GM18502 (cell line): ENCODE results near the gene PKP3.
"Not testable (repeated sequence)": the region's sequence is repeated elsewhere in the genome, so short reads cannot be mapped to it uniquely, and the experiment has no call there.

Experiments used
- ATAC-seq: cut with Tn5 transposase; IDR thresholded peaks from one replicate; pipeline ENCODE4 v1.9.1; 2021; ENCODE audit warnings: mild to moderate bottlenecking; ENCODE audit not compliant: unreplicated experiment, poor library complexity

Gene PKP3

DNA sequence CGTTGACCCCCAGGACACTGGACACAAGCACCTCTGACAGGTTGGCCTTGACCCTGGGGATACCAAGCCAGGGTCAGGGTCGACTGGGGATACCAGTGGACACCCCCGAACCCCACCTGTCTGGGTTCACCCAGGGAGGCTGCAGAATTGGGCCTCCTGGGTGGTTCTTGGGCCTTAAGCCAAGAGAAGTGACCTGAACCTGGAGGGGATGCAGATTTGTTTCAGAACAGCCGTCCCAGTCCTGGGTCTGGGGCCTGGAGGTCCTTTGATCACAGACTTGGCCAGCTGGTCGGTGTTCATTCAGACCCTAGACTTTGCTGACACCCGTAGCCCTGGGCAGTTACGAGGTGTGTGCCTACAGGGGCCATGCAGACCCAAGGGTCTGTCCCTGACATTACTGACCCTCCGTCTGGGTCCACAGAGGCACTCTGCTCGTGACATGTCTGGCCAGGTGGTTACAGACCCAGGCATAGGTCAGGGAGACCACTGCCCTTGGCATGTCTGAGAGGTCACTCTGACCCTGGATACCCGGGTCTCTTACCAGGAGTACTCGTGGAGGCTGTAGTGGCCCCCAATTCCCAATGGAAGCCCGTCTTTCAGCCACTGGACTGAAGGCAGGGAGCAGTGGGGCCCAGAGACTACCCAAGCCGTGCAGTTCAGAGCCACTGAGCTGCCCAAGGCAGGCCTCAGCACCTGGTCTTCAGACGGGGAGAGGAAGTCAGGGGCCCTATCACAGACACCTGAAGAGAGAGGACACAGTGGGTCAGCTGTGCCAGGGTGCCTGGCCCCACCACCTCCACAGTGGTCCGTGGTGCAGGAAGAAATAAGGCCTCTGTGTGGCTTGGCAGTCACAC, 14.4 kb downstream of the PKP3 start:
- ATAC-seq, result no peak

DNA sequence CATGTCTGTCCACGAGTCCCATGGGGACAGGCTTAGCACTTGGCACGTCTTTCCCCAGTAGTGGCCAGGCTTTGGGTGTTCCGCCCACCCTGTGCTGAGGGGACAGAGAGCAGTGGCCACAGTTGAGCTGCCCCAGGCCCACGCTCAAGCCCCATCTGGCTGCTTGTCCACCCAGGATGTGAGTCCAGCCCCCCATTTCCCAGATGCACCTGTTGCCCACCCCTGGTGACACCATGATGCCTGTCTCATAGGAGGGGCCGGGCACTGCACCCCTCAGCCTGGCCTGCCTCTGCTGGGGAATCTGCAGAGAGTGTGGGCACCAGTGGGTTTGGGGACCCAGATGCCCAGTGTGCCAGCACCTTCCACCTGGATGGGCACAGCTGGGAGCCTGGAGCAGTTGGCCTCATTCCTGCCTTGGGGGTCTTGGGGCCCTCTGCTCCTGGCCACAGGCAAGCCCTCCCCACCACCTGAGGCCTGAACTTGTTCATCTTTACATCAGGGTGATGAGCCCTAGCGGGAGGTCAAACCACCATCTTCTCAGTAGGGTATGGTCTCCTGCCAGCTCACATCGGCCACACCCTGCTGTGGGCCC, 15.1 kb downstream of the PKP3 start:
- ATAC-seq, result no peak

DNA sequence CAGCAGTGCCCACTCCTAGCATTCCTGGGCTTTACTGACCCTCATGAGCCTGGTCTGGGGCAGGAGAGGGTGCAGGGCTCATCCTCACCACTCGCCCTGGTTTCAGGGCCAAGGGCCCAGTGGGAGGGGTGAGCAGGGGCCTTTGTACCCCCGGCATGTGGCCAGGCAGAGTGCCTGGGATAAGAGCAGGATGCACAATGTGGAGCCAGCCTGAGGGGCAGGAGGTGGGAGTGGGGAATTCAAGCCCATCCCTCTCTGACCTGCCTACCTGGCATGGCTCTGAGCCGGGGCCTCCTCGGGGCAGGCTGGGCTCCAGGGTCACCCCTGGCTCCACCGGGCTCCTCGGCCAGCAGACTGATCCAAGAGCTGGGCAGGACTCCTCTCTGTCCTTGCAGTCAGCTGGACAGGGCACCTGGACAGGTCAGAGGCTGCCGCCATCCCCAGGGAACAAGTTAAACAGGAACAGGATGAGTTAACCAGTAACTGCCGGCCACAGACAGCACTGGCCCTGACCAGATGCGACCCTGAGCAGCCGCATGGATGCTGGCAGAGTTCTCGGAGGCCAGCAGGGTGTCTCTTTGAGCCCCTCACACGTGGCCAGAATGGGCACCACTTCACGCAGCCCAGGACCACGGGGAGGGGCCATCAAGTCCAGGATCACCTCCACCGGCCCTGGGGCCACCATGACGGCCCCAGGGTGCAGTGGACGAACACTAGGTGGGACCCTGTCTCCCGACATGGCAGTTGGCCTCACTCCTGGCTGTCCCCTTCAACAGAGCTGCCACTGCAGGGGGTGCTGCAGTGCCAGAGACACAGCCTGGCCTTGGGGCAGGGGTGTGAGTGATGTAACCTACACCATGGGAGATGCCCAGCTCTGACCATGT, 15.8 kb downstream of the PKP3 start:
- ATAC-seq, result no peak

- not testable (repeated sequence) for ATAC-seq
Observed at GRCh38 chr11:410711-411110, 16.7 kb downstream of the PKP3 start.

GRCh38 chr11:411520-411919, 17.5 kb downstream of the PKP3 start:
- not testable (repeated sequence) for ATAC-seq

DNA sequence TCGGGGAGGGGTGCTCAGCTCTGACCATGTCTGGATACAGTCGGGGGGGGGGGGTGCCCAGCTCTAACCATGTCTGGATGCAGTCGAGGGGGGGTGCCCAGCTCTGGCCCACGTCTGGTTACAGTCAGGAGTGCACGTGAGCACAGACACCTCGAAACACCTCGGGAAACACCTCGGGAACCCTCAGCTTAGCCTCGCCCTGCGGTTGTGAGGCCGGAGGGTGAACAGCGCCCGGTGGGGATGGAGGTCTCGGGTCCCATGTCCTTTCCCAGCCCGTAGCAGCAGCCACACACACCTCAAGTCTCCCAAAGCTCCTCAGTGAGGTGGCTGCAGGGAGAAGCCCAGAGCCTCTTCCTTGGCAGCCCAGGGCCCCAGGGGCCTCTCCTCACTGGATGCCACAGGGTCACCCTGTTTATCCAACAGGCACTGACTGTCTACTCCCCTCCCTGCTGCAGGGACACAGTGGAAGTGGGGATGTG, 18.7 kb downstream of the PKP3 start:
- no peak for ATAC-seq

GRCh38 chr11:413120-414081, 19.4 kb downstream of the PKP3 start:
- ATAC-seq, result no peak

DNA sequence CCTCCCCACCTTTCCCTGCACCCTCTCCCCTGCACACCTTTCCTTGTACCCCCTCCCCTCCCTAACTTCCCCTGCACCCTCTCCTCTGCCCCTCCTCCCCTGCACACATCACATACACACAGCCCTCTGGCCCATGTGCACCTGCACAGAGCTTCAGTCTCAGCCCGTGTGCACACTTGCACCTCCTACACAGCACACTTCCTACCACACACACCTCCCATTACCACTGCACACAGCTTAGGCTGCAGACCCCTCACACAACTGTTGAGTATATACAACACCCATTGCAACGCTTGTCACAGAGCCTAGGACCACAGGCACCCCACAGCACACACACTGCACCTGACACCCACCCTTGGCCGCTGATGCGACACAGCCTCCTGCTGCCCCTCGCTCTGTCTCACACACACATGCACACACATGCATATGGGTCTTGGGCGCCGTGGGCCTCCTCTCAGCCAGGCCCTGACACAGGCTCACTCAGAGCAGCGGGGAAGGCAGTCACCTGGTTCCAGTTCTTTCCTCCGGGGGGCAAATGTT, 20.4 kb downstream of the PKP3 start:
- no peak for ATAC-seq

GRCh38 chr11:415640-416041, 21.6 kb downstream of the PKP3 start:
- ATAC-seq, result no peak

DNA sequence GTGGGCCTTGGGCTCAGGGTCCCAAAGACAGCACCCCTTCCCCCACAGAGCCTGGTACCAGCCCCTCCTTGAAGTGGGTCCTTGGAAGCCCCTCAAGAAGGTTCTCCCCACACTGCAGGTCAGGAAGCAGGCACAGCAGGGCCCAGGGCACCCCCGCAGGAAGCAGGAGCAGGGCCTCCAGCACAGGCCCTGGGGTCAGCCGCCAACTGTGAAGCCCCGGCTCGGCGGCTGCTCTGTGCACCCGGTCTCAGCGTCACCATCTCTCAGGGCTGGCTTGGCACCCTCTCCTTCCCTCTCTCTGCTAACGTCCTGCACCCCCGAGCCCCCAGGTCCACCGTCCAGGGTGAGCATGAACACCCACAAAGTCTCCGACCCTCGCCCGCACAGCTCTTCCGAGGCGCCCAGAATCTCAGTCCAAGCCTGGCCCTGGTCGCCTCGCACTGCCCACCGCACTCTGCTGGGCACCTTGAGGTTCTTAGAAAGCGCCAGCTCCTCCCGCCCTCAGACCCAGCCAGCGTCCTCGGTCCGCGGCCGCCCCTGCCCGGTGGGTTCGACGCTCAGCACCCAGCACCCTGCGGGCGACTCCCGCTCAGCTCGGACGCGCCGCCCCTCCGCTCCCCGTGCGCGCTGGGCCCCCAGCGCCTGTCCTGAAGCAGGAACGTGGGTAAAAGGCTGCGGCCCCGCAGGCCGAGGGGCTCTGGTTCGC, 22.2 kb downstream of the PKP3 start:
- no peak for ATAC-seq

GRCh38 chr11:416757-417621, 23.0 kb downstream of the PKP3 start:
- no peak for ATAC-seq

- no peak for ATAC-seq
Observed at GRCh38 chr11:417652-418342, 23.8 kb downstream of the PKP3 start.

- no peak for ATAC-seq
Observed at GRCh38 chr11:418343-419247, 24.6 kb downstream of the PKP3 start.

- ATAC-seq, result no peak
Observed at GRCh38 chr11:419248-420005, 25.4 kb downstream of the PKP3 start.

DNA sequence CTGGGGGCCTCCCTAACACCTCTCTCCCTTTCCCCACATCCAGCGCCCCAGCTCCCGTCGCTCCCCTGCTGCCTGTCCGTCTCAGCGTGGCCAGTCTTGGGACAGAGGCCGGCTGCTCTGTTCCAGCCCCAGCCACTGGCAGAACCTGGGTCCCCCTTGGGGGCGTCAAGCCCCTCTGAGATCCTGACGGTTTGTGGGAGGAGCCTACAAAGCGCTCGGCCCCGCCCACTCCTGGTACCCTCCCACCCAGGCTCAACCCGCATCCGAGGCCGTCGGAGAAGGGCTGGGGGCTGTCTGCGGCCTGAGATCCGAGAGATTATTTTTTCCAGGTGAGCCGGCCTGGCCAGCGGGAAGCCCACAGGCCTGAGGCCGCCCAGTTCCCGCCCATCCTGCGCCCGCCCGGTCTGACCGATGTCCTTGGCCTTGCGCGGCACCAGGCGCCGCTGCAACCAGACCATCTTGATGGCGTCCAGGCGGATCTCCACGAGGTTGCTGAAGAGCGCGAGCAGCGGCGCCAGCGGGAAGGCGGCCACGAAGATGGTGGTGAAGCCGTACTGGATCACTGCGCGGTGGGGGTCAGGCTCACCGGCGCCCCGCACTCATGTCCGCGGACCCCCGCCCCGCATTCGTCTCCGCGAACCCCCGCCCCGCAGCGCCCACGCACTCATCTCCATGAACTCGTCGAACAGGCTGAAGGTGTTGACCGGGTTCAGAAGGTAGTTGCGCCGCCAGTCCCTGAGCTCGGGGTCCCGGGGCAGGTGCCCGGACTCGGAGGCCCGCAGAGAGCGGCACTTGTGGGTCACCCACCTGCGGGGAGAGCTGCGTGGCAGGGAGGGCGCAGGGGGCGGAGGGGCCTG, 26.3 kb downstream of the PKP3 start:
- ATAC-seq, result no peak
